Activated B cell treated with CpG ODN at 0.5 μM for 24 hours (primary cell): ENCODE measurements around the gene NEK7. TPM values are rescaled to one million over a fixed set of nuclear protein-coding genes. Genes with fewer than 3 reads are reported as not detected.

Experiments used
- ATAC-seq: fragments of 200-7000 bp; cut with Tn5 transposase; one replicate; pipeline ENCODE4 v1.10.0; 2021; ENCODE audit warnings: low read depth, mild to moderate bottlenecking, moderate library complexity
- CTCF ChIA-PET: fragments of 350-600 bp; sonication (Branson Sonifier 250); formaldehyde crosslinking; loops from one replicate; lab custom pipeline; 2021; ENCODE audit warnings: antibody characterized with exemption; lab: Charles Lee
- POLR2A ChIA-PET: fragments of 350-600 bp; sonication (Branson Sonifier 250); formaldehyde crosslinking; loops from one replicate; lab custom pipeline; 2021; ENCODE audit warnings: antibody characterized with exemption; lab: Charles Lee
- DNase-seq: peaks from one replicate; pipeline ENCODE4 v3.0.0; 2022
- H3K27ac Mint-ChIP-seq: one replicate; pipeline ENCODE4 v1.8.0; 2020; ENCODE audit warnings: mixed read lengths
- H3K27me3 Mint-ChIP-seq: one replicate; pipeline ENCODE4 v1.8.0; 2021; ENCODE audit warnings: mixed read lengths
- H3K36me3 Mint-ChIP-seq: one replicate; pipeline ENCODE4 v1.8.0; 2021; ENCODE audit warnings: low read depth, mixed read lengths
- H3K4me1 Mint-ChIP-seq: one replicate; pipeline ENCODE4 v1.8.0; 2021; ENCODE audit warnings: mixed read lengths
- H3K4me3 Mint-ChIP-seq: one replicate; pipeline ENCODE4 v1.8.0; 2020; ENCODE audit warnings: mild to moderate bottlenecking, mixed read lengths
- H3K9me3 Mint-ChIP-seq: one replicate; pipeline ENCODE4 v1.8.0; 2020; ENCODE audit warnings: mixed read lengths
- CTCF ChIP-seq: fragments of 200-600 bp; IDR thresholded peaks from one replicate; pipeline ENCODE4 v1.8.0; 2022; ENCODE audit warnings: antibody characterized with exemption, mild to moderate bottlenecking
- intact Hi-C: fragments of 100-400 bp; cut with micrococcal nuclease; formaldehyde crosslinking; loops from one replicate; pipeline ENCODE4 v1.15.1; 2024
- total RNA-seq: library from RNA; stranded (reverse); gene quantifications from 2 replicates; pipeline ENCODE4 v1.2.3, GENCODE V29; 2022

The NEK7 gene
- total RNA-seq, 1 donor from 2014 or later: 33.5 TPM

GRCh38 chr1:198153103-198153502, 3.7 kb upstream of the NEK7 start:
- no peaks in the 10 kb centered on the region for H3K27me3 Mint-ChIP-seq
- DNase-seq (no peak), ATAC-seq (no peak)
- no peaks in the 10 kb centered on the region for H3K9me3 Mint-ChIP-seq
- no peak overlapping the region for H3K4me3 Mint-ChIP-seq
- no peak overlapping the region for H3K27ac Mint-ChIP-seq
- CTCF ChIA-PET: no interaction called here
- intact Hi-C loops: loop anchor here (10.0 kb wide), 1 partner anchor 1342 kb away; no protein-coding TSS in a partner anchor
- TF ChIP-seq CTCF: no peak
- H3K4me1 Mint-ChIP-seq: peaks cover 14% of the 10 kb centered on the region
- POLR2A ChIA-PET: no interaction called here
- peaks cover 6% of the 10 kb centered on the region for H3K36me3 Mint-ChIP-seq

- ATAC-seq: no peak
- Mint-ChIP-seq H3K4me1 (peaks cover 21% of the 10 kb centered on the region), H3K9me3 (no peaks in the 10 kb centered on the region), H3K27me3 (no peaks in the 10 kb centered on the region), H3K27ac (no peak overlapping the region), H3K36me3 (peaks cover 7% of the 10 kb centered on the region), H3K4me3 (no peak overlapping the region)
- CTCF ChIA-PET: no interaction called here
- DNase-seq: no peak
- POLR2A ChIA-PET: interaction anchor here (0.7 kb wide), 1 partner anchor 124 kb away, joined by 3 read pairs; no protein-coding TSS in a partner anchor
- intact Hi-C loops: loop anchor here (10.0 kb wide), 1 partner anchor 1341 kb away; no protein-coding TSS in a partner anchor
- TF ChIP-seq CTCF: no peak
Measured at GRCh38 chr1:198153804-198154203, 3.0 kb upstream of the NEK7 start.

- Mint-ChIP-seq H3K4me1 (peaks cover 34% of the 10 kb centered on the region), H3K27me3 (no peaks in the 10 kb centered on the region), H3K4me3 (no peak overlapping the region), H3K36me3 (peaks cover 10% of the 10 kb centered on the region), H3K27ac (no peak overlapping the region), H3K9me3 (no peaks in the 10 kb centered on the region)
- ATAC-seq: no peak
- DNase-seq: no peak
- intact Hi-C loops: loop anchor here (5.0 to 10.0 kb wide), 7 partner anchors 37 to 1340 kb away; partner anchors contain the start of gene C1orf53
- no peak for TF ChIP-seq CTCF
- POLR2A ChIA-PET: no interaction called here
- CTCF ChIA-PET: no interaction called here
Measured at GRCh38 chr1:198155253-198155652, 1.5 kb upstream of the NEK7 start.

- peak; percentile 39 for TF ChIP-seq CTCF
- ChIA-PET POLR2A (interaction anchor here (0.7 to 4.6 kb wide), 4 partner anchors 17 to 342 kb away, joined by 3 to 46 read pairs (median 6); no protein-coding TSS in a partner anchor), CTCF (interaction anchor here (1.0 to 1.3 kb wide), 2 partner anchors 108 to 530 kb away, joined by 3 to 6 read pairs; no protein-coding TSS in a partner anchor)
- peak overlapping the region; percentile 98 for H3K4me3 Mint-ChIP-seq
- peaks cover 10% of the 10 kb centered on the region for H3K36me3 Mint-ChIP-seq
- intact Hi-C loops: loop anchor here (1.0 to 10.0 kb wide), 11 partner anchors 36 to 1339 kb away; partner anchors contain the start of genes C1orf53 and DENND1B
- DNase-seq (peak; percentile 34), ATAC-seq (peak; percentile 28)
- H3K9me3 Mint-ChIP-seq: no peaks in the 10 kb centered on the region
- H3K27ac Mint-ChIP-seq: peak overlapping the region; percentile 89
- no peaks in the 10 kb centered on the region for H3K27me3 Mint-ChIP-seq
- peaks cover 38% of the 10 kb centered on the region for H3K4me1 Mint-ChIP-seq
Measured at GRCh38 chr1:198156111-198156744, 570 bp upstream of the NEK7 start.

- ATAC-seq: peak; percentile 50
- peak; percentile 73 for DNase-seq
- Mint-ChIP-seq H3K27me3 (no peaks in the 10 kb centered on the region), H3K27ac (peak overlapping the region; percentile 98), H3K36me3 (peaks cover 10% of the 10 kb centered on the region), H3K9me3 (no peaks in the 10 kb centered on the region), H3K4me1 (peaks cover 49% of the 10 kb centered on the region), H3K4me3 (peak overlapping the region; percentile 98)
- CTCF ChIA-PET: no interaction called here
- POLR2A ChIA-PET: interaction anchor here (0.5 to 4.6 kb wide), 4 partner anchors 11 to 479 kb away, joined by 3 to 46 read pairs (median 9); no protein-coding TSS in a partner anchor
- TF ChIP-seq CTCF: no peak
- intact Hi-C loops: loop anchor here (1.0 to 10.0 kb wide), 11 partner anchors 17 to 1337 kb away; partner anchors contain the start of genes C1orf53 and DENND1B
Measured at GRCh38 chr1:198157241-198157846, 546 bp downstream of the NEK7 start.
